NCI-H524 (cell line): ENCODE results near the gene XXYLT1.
"Not testable (repeated sequence)": the region's sequence is repeated elsewhere in the genome, so short reads cannot be mapped to it uniquely, and the experiment has no call there.

Experiments
- DNase-seq, 2 experiments: peaks; one replicate each; lab custom pipeline; 2025; lab: John Stamatoyannopoulos, UW

The XXYLT1 gene

GRCh38 chr3:195251336-195252065 is 19.5 kb downstream of the XXYLT1 start:
- DNase-seq, result no peak

- peak; percentile 25 to 69 for DNase-seq
Measured at GRCh38 chr3:195250473-195251251, 20.3 kb downstream of the XXYLT1 start.

GRCh38 chr3:195249858-195250464 is 21.0 kb downstream of the XXYLT1 start:
- DNase-seq, result no peak

- DNase-seq, result no peak
Measured at GRCh38 chr3:195249057-195249770, 21.7 kb downstream of the XXYLT1 start.

GRCh38 chr3:195248281-195248680 is 22.7 kb downstream of the XXYLT1 start:
- DNase-seq, result no peak

- DNase-seq, result no peak
Measured at GRCh38 chr3:195247863-195248189, 23.1 kb downstream of the XXYLT1 start.

- no peak for DNase-seq
Measured at GRCh38 chr3:195247086-195247862, 23.7 kb downstream of the XXYLT1 start.

GRCh38 chr3:195246581-195246995 is 24.4 kb downstream of the XXYLT1 start:
- peak; percentile 94 for DNase-seq

GRCh38 chr3:195245531-195245951 is 25.4 kb downstream of the XXYLT1 start:
- no peak for DNase-seq

- DNase-seq, result no peak
Measured at GRCh38 chr3:195241592-195242355, 29.2 kb downstream of the XXYLT1 start.

- DNase-seq, result no peak
Measured at GRCh38 chr3:195240939-195241338, 30.0 kb downstream of the XXYLT1 start.

GRCh38 chr3:195240171-195240701 is 30.7 kb downstream of the XXYLT1 start:
- no peak for DNase-seq

GRCh38 chr3:195239121-195239520 is 31.8 kb downstream of the XXYLT1 start:
- no peak for DNase-seq

GRCh38 chr3:195238586-195239118 is 32.3 kb downstream of the XXYLT1 start:
- DNase-seq, result no peak

GRCh38 chr3:195238081-195238571 is 32.8 kb downstream of the XXYLT1 start:
- no peak for DNase-seq

- no peak for DNase-seq
Measured at GRCh38 chr3:195236801-195237570, 34.0 kb downstream of the XXYLT1 start.

- DNase-seq, result no peak
Measured at GRCh38 chr3:195236076-195236798, 34.7 kb downstream of the XXYLT1 start.

- no peak for DNase-seq
Measured at GRCh38 chr3:195230244-195230643, 40.7 kb downstream of the XXYLT1 start.

GRCh38 chr3:195228886-195229285 is 42.1 kb downstream of the XXYLT1 start:
- DNase-seq, result not testable (repeated sequence)
